AG04450 (cell line): ENCODE measurements around the gene TEDC2. TPM values are rescaled to one million over a fixed set of nuclear protein-coding genes. Genes with fewer than 3 reads are reported as not detected.

ENCODE experiments used
- CTCF ChIA-PET: fragments of 300-600, 350-600 bp; formaldehyde crosslinking; extraction: SDS; loops from one replicate; lab custom pipeline; 2022; ENCODE audit warnings: antibody characterized with exemption, inconsistent platforms; lab: Charles Lee
- POLR2A ChIA-PET: fragments of 350-600 bp; formaldehyde crosslinking; extraction: SDS; loops from one replicate; lab custom pipeline; 2021; ENCODE audit warnings: antibody characterized with exemption, inconsistent platforms; lab: Yijun Ruan, JAX
- DNase-seq: peaks from one replicate; pipeline ENCODE4 v3.0.0-alpha.2; 2011; ENCODE audit warnings: low read depth, low spot score
- H3K27ac ChIP-seq: one replicate; pipeline ENCODE4 v1.5.1; 2012; ENCODE audit warnings: low read depth, low read length, control low read depth
- H3K27me3 ChIP-seq: one replicate; pipeline ENCODE4 v1.6.0; 2012; ENCODE audit warnings: low read length; ENCODE audit not compliant: control insufficient read depth, insufficient read depth
- H3K4me3 ChIP-seq: 2 replicates; pipeline ENCODE4 v1.5.1; 2011; ENCODE audit warnings: mild to moderate bottlenecking, low read depth, low read length, control low read depth
- H3K9me3 ChIP-seq: 2 replicates; pipeline ENCODE4 v1.5.1; 2012; ENCODE audit warnings: low read length; ENCODE audit not compliant: control insufficient read depth, insufficient read depth
- polyA plus RNA-seq: library from polyadenylated mRNA; depleted of rRNA; stranded (reverse); fragments of >200 nt; gene quantifications from 2 replicates; pipeline ENCODE4 v1.2.3, GENCODE V29; 2011; rRNA removed
- small RNA-seq: library from RNA; depleted of rRNA; stranded (forward); fragments of <200 nt; gene quantifications from one replicate; pipeline ENCODE3, GENCODE V24; 2012; ENCODE audit warnings: low read depth; ENCODE audit not compliant: insufficient read length
- TF ChIP-seq, protein P1 (sequence below): IDR thresholded peaks from 2 replicates; pipeline ENCODE4 v1.5.1; 2011; ENCODE audit warnings: low read depth, low read length, control low read depth, inconsistent platforms

The TEDC2 gene
- polyA plus RNA-seq, 1 experiment, result 1.8 TPM

- no peaks in the 10 kb centered on the region for H3K27me3 ChIP-seq
- ChIA-PET POLR2A (interaction anchor here (1.0 to 1.2 kb wide), 3 partner anchors 8 to 357 kb away, joined by 3 to 11 read pairs (median 6); partner anchors contain the start of genes AMDHD2 and TRAF7), CTCF (interaction anchor here (4.2 kb wide), 1 partner anchor 10 kb away, joined by 20 read pairs; no protein-coding TSS in a partner anchor)
- DNase-seq, result no peak
- no peak overlapping the region for H3K27ac ChIP-seq
- H3K4me3 ChIP-seq, result no peak overlapping the region
- TF ChIP-seq, protein P1, sequence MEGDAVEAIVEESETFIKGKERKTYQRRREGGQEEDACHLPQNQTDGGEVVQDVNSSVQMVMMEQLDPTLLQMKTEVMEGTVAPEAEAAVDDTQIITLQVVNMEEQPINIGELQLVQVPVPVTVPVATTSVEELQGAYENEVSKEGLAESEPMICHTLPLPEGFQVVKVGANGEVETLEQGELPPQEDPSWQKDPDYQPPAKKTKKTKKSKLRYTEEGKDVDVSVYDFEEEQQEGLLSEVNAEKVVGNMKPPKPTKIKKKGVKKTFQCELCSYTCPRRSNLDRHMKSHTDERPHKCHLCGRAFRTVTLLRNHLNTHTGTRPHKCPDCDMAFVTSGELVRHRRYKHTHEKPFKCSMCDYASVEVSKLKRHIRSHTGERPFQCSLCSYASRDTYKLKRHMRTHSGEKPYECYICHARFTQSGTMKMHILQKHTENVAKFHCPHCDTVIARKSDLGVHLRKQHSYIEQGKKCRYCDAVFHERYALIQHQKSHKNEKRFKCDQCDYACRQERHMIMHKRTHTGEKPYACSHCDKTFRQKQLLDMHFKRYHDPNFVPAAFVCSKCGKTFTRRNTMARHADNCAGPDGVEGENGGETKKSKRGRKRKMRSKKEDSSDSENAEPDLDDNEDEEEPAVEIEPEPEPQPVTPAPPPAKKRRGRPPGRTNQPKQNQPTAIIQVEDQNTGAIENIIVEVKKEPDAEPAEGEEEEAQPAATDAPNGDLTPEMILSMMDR, result no peak
- H3K9me3 ChIP-seq, result peaks cover 4% of the 10 kb centered on the region; the same call in 1 of the 2 replicates
Measured at GRCh38 chr16:2511996-2512734, 52.3 kb downstream of the TEDC2 start.

- POLR2A ChIA-PET, result interaction anchor here (0.6 to 1.2 kb wide), 2 partner anchors 18 to 357 kb away, joined by 3 read pairs; partner anchors contain the start of genes CEMP1 and TRAF7
- H3K4me3 ChIP-seq, result peak overlapping the region; percentile 70
- H3K9me3 ChIP-seq, result peaks cover 4% of the 10 kb centered on the region; the same call in 1 of the 2 replicates
- TF ChIP-seq, protein P1, result peak; percentile 3; the same call in 1 of the 2 replicates
- H3K27me3 ChIP-seq, result no peaks in the 10 kb centered on the region
- DNase-seq, result no peak
- CTCF ChIA-PET, result interaction anchor here (4.2 kb wide), 1 partner anchor 11 kb away, joined by 20 read pairs; no protein-coding TSS in a partner anchor
- no peak overlapping the region for H3K27ac ChIP-seq
Measured at GRCh38 chr16:2512735-2513404, 53.0 kb downstream of the TEDC2 start.

GRCh38 chr16:2513405-2514332, 53.8 kb downstream of the TEDC2 start, which contains the start of gene ATP6V0C:
Gene ATP6V0C, plus strand, starts transcription at chr16:2513952. Its CDS starts 152 bp downstream, at chr16:2514104.
- peak within 1 kb of the TSS; percentile 70 for H3K4me3 ChIP-seq
- peak; percentile 53 for DNase-seq
- no peaks in the 10 kb centered on the region for H3K27me3 ChIP-seq
- CTCF ChIA-PET, result interaction anchor here (4.2 kb wide), 1 partner anchor 12 kb away, joined by 20 read pairs; no protein-coding TSS in a partner anchor
- H3K27ac ChIP-seq, result peak within 1 kb of the TSS; percentile 68
- H3K9me3 ChIP-seq, result peaks cover 4% of the 10 kb centered on the region; the same call in 1 of the 2 replicates
- POLR2A ChIA-PET, result interaction anchor here (0.6 to 1.2 kb wide), 6 partner anchors 12 to 358 kb away, joined by 3 to 6 read pairs (median 3); partner anchors contain the start of genes CEMP1, PDPK1, TEDC2 and TRAF7
- TF ChIP-seq, protein P1, result no peak

Small RNA genes lying within 50 kb of the gene (small RNA-seq; reads per million reads assigned to genes)
- gene MIR6768, result not detected

Other genes starting within 250 kb of the TEDC2 start
- 0.26 and 0.37 TPM in 2 replicates for gene BRICD5, start 249.2 kb upstream of the TEDC2 start, polyA plus RNA-seq
- 3.6 and 4.8 TPM in 2 replicates for gene PGP, start 245.3 kb upstream of the TEDC2 start, polyA plus RNA-seq
- gene E4F1, start 236.5 kb upstream of the TEDC2 start, polyA plus RNA-seq, result 8.5 and 11.2 TPM in 2 replicates
- gene DNASE1L2, start 223.7 kb upstream of the TEDC2 start, polyA plus RNA-seq, result 0.14 and 0.19 TPM in 2 replicates
- gene ECI1, start 208.5 kb upstream of the TEDC2 start, polyA plus RNA-seq, result 24.9 and 32.4 TPM in 2 replicates
- gene RNPS1, start 192.0 kb upstream of the TEDC2 start, polyA plus RNA-seq, result 95.3 and 99.9 TPM in 2 replicates
- 0.06 and 0.30 TPM in 2 replicates for gene ABCA3, start 119.4 kb upstream of the TEDC2 start, polyA plus RNA-seq
- 2.3 and 2.5 TPM in 2 replicates for gene CCNF, start 30.7 kb upstream of the TEDC2 start, polyA plus RNA-seq
- 0.31 and 0.38 TPM in 2 replicates for gene NTN3, start 11.2 kb downstream of the TEDC2 start, polyA plus RNA-seq
- 6.0 and 6.4 TPM in 2 replicates for gene TBC1D24, start 15.0 kb downstream of the TEDC2 start, polyA plus RNA-seq
- 11.0 and 19.9 TPM in 2 replicates for gene ATP6V0C, start 53.8 kb downstream of the TEDC2 start, polyA plus RNA-seq
- 7.7 and 11.9 TPM in 2 replicates for gene AMDHD2, start 60.3 kb downstream of the TEDC2 start, polyA plus RNA-seq
- not detected in 2 replicates for gene CEMP1, start 71.3 kb downstream of the TEDC2 start, polyA plus RNA-seq
- gene PDPK1, start 77.9 kb downstream of the TEDC2 start, polyA plus RNA-seq, result 27.7 and 32.4 TPM in 2 replicates
- 27.7 and 27.8 TPM in 2 replicates for gene KCTD5, start 222.4 kb downstream of the TEDC2 start, polyA plus RNA-seq